OCI-M2 (cell line): ENCODE data around the gene GOLGA6C.
"Not testable (repeated sequence)": the region's sequence is repeated elsewhere in the genome, so short reads cannot be mapped to it uniquely, and the experiment has no call there.

Experiments
- DNase-seq: peaks from one replicate; lab custom pipeline; 2025; ENCODE audit not compliant: unreplicated experiment; lab: John Stamatoyannopoulos, UW

The GOLGA6C gene

DNA sequence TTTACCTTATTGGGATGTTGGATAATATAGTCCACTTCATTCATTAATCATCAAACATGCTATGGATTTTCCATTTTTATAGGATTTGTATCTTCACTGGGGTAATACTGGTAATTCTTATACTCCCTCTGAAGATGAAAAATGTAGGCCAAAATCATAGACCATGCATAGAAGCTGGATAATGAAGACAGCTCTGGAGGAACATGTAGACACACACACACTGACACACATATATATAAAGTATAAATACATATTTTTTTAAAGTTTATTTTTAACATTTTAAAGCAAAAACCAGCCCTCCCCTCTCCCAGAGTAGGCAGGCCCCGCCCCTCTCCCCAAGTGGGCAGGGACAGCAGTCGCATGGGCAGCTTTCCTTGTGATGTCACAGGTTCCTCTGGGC is at the start of gene GOLGA6C:
TSS of gene GOLGA6C (plus strand) at position 301 of the 400 bp plus-strand sequence. CDS start 265 bp downstream, outside the sequence.
- not testable (repeated sequence) for DNase-seq

- DNase-seq: no peak
Measured at GRCh38 chr15:75208501-75209288, 49.4 kb upstream of the GOLGA6C start.

GRCh38 chr15:75209289-75209676 is 48.9 kb upstream of the GOLGA6C start:
- DNase-seq: no peak

DNA sequence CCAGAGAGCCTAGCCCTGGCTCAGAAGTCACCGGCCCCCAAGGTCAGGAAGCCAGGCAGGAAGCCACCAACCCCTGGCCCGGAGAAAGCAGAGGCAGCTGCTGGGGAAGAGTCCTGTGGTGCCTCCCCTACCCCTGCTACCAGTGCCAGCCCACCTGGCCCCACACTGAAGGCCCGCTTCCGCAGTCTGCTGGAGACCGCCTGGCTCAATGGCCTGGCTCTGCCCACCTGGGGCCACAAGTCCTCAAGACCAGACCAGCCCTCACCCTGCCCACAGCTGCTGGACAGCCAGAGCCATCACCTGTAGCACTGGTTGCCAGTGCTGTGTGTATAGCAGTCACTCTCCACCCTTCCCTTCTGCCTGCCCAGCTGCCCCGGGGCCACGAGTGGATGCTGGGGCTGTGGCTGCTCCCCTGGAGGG is 47.3 kb upstream of the GOLGA6C start:
- no peak for DNase-seq

- DNase-seq: no peak
Measured at GRCh38 chr15:75211436-75212199, 46.5 kb upstream of the GOLGA6C start.

GRCh38 chr15:75212200-75212858 is 45.8 kb upstream of the GOLGA6C start:
- DNase-seq: no peak

GRCh38 chr15:75213212-75213767 is 44.8 kb upstream of the GOLGA6C start:
- DNase-seq: no peak

- DNase-seq: no peak
Measured at GRCh38 chr15:75213768-75214221, 44.3 kb upstream of the GOLGA6C start.

GRCh38 chr15:75214293-75215096 is 43.6 kb upstream of the GOLGA6C start:
- no peak for DNase-seq

DNA sequence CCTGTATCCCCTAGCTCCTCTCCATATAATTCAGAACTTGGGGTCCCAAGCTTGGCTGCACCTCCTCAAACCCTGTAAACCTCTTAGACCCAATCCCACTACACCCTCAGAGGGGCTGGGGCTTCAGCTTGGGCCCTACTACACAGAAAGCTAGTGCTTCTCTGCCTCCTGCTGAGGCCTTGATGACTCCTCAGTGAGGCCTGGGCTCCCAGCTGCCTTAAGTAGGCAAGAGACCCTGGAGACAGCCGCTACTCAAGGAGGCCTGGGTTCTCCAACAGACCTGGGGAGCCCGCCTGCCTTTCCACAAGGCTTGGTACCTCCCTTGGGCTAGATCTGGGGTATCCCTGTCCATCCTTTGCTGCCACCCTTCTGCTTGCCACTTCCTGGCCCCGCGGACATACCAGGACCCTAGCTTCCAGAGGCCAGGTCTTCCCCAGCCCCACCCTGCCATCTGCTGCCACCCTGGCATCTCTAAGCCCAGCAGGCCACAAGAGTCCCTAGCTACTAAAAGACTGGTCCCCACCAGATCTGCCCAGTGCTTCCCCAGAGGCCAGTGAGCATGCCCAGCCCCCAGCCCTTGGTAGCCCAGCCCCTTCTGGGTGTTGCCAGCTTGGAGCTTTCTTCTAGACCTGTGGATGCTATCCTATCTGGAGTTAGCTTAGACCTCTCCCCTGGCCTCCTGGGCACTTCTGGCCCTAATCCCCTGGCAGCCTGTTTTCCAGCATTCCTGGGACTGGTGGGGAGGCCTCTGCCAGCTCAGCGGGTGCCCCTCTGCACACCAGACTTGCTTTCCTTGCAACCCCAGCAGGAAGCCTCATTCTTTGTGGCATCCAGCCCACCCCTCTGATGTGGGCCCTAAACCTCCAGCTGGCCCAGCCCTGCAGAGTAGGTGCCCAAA is 42.8 kb upstream of the GOLGA6C start:
- no peak for DNase-seq

- DNase-seq: no peak
Measured at GRCh38 chr15:75217012-75217411, 41.1 kb upstream of the GOLGA6C start.

DNA sequence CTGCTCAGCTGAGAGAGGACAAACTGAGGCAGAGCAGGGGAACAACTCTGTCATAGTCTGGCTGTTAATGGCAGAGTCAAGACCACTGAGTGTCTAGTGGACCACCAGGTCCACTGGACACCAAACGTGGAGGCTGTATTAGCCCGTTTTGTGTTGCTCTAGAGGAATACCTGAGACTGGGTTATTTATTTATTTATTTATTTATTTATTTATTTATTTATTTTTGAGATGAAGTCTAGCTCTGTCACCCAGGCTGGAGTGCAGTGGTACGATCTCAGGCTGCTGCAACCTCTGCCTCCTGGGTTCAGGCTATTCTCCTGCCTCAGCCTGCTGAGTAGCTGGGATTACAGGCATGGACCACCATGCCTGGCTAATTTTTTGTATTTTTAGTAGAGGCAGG is 40.6 kb upstream of the GOLGA6C start:
- not testable (repeated sequence) for DNase-seq

GRCh38 chr15:75219507-75219929 is 38.6 kb upstream of the GOLGA6C start:
- DNase-seq: not testable (repeated sequence)

- DNase-seq: no peak
Measured at GRCh38 chr15:75223688-75224087, 34.4 kb upstream of the GOLGA6C start.

DNA sequence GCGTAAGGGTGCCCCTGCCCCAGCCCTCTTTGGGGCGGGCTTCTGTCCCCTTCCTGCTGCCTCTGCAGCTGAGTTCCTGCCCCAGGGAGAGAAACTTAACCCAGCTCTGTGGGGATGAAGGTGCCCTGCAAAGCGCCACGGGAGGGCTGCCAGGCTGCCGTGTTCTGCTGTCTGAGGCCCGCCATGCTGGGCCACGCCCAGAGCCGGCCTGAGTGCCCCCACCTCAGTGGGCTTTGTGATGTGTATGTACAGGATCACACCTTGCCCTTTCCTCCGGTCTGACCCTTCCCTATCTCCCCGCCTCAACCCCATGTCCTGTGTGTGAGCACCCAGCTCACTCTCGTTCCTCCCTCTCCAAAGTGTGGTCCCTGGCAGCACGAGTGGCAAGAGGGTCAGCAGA is 33.9 kb upstream of the GOLGA6C start:
- DNase-seq: no peak

GRCh38 chr15:75225102-75225836 is 32.9 kb upstream of the GOLGA6C start:
- not testable (repeated sequence) for DNase-seq

- no peak for DNase-seq
Measured at GRCh38 chr15:75225951-75226732, 32.0 kb upstream of the GOLGA6C start.

GRCh38 chr15:75227112-75227511 is 31.0 kb upstream of the GOLGA6C start:
- not testable (repeated sequence) for DNase-seq
